Neural progenitor cell (in vitro differentiated cells): ENCODE data around the gene CPSF7.

Experiments
- EZH2 ChIP-seq: fragments of 200-600 bp; sonication (generic); IDR thresholded peaks from 2 replicates; pipeline ENCODE4 v1.6.1; 2017; ENCODE audit warnings: antibody characterized with exemption, mild to moderate bottlenecking, moderate library complexity
- EZH2phosphoT487 ChIP-seq: fragments of 200-600 bp; sonication (generic); IDR thresholded peaks from 2 replicates; pipeline ENCODE4 v1.6.1; 2017; ENCODE audit warnings: antibody characterized with exemption
- TF ChIP-seq, protein P1 (sequence below): fragments of 200-600 bp; sonication (generic); IDR thresholded peaks from 2 replicates; pipeline ENCODE4 v1.5.1; 2017; ENCODE audit warnings: antibody characterized with exemption, mild to moderate bottlenecking

DNA sequence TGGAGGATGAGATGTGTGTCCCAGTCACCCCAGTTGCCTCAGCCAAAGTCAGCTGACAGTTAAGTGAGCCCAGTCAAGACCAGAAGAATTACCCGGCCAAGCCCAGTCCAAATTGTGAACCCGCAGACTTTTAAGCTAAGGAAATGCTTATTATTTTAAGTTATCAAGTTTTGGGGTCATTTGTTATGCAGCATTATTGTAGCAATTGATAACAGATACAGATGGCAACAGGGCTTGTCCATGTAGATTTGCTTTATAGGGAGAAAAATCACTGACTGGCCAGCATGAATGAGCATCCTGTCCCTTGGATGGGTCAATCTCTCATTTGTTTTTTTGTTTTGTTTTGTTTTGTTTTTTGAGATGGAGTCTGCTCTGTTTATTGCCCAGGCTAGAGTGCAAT, 23.1 kb upstream of the CPSF7 start:
- TF ChIP-seq, protein P1, sequence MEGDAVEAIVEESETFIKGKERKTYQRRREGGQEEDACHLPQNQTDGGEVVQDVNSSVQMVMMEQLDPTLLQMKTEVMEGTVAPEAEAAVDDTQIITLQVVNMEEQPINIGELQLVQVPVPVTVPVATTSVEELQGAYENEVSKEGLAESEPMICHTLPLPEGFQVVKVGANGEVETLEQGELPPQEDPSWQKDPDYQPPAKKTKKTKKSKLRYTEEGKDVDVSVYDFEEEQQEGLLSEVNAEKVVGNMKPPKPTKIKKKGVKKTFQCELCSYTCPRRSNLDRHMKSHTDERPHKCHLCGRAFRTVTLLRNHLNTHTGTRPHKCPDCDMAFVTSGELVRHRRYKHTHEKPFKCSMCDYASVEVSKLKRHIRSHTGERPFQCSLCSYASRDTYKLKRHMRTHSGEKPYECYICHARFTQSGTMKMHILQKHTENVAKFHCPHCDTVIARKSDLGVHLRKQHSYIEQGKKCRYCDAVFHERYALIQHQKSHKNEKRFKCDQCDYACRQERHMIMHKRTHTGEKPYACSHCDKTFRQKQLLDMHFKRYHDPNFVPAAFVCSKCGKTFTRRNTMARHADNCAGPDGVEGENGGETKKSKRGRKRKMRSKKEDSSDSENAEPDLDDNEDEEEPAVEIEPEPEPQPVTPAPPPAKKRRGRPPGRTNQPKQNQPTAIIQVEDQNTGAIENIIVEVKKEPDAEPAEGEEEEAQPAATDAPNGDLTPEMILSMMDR = no peak
- no peak for TF ChIP-seq EZH2
- no peak for TF ChIP-seq EZH2phosphoT487
